Stimulated activated CD4-positive, alpha-beta T cell treated with anti-CD3 and anti-CD28 coated beads, TNF-alpha, amount 100 ng/mL, for 1 hour (primary cell): ENCODE results near the gene GMDS.

Experiments
- DNase-seq, 3 donors: peaks; one replicate each; pipeline ENCODE4 v3.0.0-alpha.2; 2020; ENCODE audit warnings: low read depth in 3 of 3, low spot score in 1 of 3

The GMDS gene

DNA sequence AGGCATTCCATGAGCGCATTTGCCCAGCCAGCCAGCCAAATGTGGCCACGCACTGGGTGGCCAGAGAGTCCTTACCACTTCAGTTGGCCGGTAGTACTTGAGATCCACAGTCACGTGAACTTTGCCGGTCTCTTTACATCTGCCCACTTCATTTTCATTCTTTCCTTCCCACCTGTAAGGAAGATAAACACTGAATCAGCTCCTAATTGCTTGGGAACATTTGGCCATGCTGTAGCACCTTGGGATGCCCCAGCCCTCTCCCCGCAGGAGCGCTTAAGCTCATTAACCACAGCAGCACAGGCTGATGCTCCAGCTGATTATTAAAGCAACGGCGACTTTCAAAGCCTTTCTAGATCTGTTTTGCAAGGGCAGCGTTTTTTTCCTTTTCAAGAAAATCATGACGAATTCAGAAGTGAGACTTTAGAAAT, 519.0 kb downstream of the GMDS start:
- no peak for DNase-seq

DNA sequence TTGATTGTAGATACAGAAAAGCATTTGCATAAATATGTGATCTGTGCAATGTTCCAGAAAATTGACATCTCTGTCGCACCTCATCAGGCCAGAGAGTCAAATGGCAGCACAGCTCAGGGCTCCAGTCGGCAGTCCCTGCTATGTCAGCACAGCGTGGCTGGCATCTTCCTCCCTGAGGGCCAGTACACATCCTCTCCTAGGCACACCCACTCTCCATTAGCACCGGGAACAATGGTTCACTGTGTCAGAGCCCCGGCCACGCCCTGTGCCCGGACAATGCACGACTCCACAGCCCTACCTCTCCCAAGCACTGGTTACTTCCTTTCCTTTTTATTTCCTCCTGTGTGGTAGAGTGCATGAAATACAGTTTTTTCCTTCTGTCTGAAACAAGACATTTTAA, 520.8 kb downstream of the GMDS start:
- DNase-seq, result no peak

DNA sequence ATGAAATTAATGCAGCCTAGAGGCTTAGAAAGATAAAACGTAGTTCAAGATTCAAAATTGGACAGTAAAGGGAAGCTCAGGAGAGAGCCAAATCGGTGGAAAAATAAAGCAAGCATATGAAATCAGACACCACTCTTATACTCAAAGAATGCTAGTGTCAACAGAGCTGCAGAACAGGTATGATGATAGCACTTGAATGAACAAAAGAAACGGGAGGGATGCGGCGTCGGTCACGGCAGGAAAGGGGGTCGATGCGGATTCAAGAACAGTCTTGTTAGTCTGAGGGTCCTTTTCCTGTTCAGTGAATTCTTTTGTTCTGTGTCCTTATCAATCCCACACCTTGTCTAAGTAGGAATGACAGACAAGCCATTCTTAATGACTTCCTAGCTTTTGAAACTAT, 521.3 kb downstream of the GMDS start:
- DNase-seq, result no peak

DNA sequence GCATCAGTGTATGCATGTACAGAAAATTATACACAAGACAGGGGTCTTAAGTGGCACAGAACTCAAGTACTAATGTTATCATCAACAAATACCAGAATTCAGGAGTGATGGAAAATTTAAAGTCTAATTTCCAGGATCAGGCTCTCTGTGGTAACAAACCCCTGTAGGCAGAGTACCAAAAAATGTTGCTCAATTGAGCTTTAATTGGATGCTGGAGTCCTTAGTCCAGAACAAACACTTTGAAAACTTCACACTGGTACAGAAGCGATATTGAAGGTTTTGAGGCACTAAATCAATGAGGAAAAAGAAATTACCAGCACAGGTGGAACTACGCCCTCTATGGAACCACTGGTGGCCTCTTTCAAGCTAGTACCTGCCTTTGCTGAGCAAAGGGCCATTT, 522.6 kb downstream of the GMDS start:
- DNase-seq, result no peak

DNA sequence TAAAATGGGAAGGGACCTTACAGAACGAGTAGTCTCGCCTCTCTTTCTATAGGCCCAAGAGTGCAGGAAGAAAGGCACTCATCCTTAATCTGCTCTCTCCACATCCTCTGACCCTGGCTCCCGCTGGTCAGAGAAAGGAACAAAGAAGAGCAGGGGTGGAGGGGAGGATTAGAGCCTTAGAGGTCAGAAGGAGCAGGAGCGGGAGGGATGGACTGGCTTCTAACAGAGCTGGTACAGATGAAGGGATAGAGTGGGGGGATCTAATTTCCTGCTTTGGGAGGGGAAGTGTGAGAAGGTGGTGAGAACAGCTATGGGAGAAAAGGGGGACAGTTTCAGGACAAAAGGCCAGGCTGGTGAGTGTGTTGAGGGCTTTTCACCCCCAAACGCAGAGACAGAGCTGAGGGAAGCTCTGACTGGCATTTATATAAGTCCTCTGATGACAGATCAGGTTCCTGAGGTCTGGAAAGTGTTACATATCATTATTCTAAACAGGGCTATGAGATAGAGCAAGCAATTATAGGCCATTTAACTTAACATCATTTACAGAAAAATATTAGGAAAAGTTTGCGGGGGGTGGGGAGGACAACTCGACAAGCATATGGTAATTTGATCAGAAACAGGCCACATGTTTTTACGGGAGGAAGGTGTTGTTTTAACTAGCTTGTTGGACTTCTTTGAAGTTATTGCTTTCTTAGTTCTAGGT, 524.6 kb downstream of the GMDS start:
- DNase-seq, result no peak

DNA sequence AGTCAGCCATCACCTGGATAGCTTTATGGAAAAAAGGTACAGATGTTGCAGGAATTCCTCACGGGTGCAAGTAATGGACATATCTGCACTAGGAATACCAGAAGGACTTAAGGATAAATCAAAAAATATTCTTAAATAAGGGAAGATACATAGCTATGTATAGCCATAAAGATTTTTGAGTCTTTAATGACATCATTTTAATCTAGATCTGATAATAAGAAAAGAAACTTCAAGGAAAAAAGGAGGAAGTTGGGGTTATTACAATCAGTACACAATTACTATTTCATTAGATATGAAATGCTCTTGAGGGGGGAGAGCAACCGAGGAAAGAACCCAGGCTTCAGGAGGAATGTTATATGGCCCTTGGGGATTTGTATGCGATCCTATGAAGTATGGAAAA, 525.5 kb downstream of the GMDS start:
- DNase-seq, result no peak

DNA sequence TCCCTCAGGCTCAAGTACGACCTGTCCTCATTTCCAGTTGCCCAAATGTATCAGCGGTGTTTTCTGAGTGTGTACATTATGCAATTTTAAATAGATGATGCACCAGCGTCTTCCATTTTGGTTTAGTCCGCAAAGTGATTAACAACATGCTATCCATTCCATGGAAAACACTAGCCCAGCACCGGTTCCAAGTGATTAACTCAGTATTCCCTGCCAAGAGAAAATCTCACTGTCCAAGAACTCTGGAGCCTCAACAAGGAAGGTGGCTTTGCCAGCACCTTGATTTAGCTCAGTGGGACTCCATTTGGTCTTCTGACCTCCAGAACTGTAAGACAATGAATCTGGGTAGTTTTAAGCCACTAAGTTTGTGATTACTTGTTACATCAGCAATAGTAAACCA, 528.5 kb downstream of the GMDS start:
- DNase-seq, result no peak

DNA sequence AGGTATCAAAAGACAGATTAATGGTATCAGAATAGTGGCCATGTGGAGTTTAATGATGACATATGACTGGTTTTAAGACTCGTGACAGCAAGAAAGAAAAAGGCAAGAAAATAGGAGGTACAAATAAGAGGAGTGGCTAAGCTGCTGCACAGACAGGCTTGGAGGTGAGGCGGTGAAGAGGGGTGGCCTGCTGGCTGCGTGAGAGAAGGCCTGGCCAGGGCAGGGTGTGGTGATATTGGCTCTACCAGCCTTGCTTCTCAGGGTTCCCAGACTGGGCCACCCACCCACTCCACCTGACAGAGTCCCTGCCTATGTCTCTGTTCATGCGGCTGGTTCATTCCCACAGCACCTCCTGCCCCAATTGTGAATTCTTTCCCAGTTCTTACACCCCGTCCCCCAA, 529.0 kb downstream of the GMDS start:
- no peak for DNase-seq

DNA sequence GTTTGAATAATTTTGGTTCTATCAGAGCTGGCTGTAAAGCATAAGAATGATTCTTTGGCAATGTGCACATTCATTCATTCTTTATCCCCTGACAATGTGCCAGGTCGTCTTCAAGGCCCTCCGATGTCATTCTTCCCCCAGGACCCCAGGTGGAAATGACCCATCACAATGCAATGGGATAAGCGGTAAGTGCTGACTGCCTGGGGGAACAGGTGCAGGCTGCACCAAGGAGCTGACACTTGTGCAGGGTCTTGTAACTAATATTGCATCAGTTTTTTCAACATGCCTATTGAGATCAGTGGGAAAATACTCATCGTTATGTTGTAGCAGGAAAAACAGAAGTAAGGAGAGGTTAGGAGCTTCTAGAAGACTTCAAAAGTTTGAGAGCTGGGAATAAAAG, 530.1 kb downstream of the GMDS start:
- DNase-seq, result no peak

DNA sequence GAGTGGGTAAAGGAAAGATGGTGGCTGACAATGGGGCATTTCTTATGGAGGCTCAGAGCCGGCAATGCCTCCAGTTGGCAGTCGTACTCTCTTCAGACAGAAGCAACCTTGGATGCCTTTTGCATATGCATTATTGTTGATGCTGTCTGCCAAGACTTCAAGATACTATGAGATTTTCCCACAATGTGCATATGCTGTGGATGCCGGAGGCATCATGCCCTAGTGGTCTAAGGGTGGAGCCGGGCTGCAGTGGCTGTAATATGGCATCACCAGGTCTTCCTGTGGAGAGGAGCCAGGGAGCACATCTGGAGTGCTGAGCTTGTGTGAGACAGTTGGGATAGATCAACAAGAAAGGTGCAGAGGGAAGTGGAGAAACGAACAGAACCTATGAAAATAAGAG, 530.8 kb downstream of the GMDS start:
- no peak for DNase-seq

DNA sequence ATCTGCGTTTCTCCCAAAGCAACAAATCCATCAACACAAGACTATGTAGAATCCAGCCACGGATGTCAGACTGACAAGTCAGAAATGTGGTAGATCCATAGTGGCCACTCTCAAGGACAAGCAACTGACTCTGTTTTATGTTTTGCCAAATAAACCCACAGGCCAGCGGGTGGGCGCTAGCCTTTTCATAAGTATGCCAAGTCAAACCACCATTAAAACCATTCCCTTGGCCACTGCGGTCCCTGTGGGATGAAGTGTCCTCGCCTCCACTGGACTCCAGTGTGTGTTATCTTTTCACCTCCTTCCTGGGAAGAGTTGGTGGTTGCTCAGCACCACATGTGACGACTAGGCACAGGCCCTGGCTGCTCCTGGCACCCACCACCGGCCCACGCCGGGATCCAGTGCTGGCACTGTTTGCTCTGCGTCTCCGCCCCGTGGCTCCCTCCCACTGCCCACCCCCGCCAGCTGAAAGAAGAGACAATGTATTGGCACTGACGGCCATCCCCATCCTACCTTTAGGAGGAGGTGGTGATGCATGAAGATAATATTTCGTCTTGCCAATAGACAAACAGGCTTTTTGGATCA, 532.3 kb downstream of the GMDS start:
- DNase-seq, result no peak

DNA sequence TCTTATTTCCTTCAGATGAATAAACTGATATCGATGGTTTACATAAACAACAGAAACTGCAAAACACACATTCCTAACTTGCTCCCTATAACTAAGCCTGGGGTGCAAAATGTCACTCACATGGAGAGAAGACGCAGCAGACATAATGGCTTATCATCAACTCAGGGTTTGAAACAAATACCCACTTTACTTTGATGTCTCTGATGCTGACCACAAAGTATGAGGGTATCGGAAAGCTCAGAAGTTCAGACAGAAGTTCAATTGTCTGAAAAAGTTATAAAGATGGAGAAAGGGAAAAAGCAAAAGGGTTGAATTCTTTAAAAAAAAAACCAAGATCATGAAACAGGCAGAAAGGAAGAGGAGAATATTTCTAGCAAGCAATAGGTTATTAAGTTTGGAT, 533.0 kb downstream of the GMDS start:
- DNase-seq, result no peak

DNA sequence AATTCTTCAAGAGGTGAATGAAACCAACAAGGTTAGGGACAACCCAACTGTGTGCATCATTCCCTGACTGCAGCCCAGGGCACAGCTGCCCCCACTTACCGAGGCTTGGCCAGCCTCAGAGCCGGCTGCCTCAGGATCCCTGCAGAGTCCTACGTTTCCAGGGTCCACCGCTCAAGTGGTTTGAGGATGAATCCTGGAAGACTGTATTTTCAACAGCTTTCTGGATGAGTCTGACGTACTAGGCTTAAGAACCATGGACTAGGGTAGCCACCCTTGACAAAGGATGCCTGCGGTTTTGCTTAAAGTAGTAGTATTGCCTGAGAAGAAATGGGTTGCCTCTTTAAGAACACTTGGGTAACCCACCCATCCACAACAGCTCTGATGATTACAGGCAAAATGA, 534.3 kb downstream of the GMDS start:
- DNase-seq, result no peak

DNA sequence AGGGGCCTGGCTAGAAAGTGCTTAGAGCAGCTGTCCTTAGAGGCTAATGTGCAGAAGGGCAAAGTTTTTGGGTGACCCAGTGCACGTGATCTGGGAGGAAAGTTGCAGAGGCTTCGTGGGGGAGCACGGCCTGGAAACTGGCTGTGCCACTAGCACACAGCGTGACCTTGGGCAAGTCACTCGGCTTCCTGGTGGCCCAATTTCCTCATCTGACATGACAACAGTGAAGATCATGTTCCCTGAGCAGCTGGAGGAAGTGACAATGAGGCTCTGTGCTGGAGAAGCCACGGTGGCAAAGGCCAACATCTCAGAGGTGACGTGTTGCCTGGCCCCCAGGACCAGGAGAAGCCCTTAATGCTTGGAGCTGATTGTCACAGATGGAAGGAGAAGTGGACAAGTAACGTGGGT, 536.2 kb downstream of the GMDS start:
- DNase-seq, result no peak

DNA sequence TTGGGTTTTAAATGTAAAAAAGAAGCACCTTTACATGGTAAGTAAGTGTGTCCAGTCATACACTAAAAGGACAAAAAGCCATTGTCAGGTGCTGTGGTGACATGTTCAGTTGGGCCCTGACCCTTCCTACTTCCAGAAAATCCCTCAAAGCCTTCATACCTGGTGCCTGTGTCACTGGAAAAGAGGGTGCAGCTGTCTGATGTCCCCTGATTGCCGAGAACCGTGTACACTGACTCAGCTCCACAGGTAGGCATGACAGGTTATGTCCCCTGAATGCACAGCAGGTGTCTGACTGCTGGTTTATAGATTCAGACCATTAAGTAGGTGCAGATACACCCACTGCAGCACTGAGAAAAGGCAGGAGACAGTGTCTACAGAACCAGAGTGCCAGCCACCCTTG, 536.6 kb downstream of the GMDS start:
- DNase-seq, result no peak

DNA sequence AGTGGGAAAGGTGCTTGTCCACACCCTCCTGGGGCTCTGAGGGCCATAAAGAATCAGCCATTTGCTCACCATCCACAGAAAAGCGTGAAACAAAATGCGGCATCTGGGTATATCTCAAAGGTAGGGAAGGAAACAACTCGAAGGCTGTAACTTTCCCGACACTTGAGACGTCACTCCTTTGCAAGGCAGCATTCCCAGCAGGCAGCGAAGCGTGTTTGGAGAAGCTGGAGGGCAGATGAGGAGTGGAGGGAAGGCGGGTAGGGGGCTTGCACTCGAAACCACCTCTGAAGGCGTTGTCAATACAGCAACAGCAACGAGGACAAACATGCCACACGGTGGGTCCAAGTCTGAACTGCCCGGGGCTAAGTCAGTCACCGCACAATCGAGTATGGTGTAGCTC, 537.3 kb downstream of the GMDS start:
- DNase-seq, result no peak

DNA sequence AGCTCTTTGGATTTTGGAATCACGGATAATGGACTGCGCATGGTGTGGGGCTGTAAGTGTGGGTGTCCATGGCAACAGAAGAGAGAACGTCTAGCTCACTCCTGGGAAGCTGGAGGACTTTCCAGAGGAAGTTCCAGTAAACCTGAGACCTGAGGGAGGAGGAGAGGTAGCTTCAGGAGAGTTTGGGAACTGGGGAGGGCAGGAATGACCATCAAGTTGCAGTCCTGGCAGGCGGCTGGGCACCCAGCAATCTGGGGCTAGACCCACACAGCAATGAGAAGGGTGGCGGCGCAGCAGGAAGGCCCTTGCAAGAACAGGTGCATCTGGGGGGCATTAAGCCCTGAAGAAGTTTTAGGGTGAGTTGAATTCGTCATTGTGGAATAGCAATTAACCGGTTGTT, 539.8 kb downstream of the GMDS start:
- DNase-seq, result no peak

DNA sequence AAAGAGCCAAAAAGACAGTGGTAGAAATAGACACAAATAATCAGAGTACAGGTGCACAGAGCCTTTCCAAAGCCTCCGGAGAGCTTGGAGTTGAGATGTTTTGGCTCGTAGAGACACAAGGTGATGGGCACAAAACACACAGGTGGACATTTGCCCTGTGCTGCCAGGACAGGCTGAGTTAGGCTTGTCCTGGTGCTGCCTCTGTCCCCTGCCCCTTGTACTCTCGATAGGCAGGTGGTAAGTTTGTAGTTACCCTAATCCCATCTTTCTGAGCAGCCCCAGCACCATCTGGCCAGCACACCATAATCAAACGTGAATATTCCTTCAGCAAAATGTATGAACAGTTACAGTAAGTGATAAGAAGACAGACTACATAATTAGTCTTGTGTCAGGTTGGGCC, 540.2 kb downstream of the GMDS start:
- no peak for DNase-seq

DNA sequence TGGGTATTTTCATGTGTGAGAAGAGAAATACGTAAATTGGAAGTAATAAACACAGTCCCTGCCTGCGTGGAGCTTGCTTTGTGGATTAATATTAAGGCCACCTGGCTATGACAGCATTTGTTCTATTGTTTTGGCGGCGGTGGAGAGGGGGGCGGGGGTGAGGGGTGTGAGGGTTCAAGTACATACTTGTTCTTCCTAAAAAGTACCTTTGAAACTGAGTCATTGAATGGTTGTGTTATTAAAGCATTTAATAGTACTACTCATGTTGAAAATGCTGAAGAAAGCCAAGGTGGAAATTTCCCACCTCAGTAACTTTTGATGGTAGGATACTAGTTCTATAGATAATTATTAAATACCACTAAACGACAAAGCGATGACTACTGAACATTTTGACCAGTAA, 540.7 kb downstream of the GMDS start:
- DNase-seq, result no peak

DNA sequence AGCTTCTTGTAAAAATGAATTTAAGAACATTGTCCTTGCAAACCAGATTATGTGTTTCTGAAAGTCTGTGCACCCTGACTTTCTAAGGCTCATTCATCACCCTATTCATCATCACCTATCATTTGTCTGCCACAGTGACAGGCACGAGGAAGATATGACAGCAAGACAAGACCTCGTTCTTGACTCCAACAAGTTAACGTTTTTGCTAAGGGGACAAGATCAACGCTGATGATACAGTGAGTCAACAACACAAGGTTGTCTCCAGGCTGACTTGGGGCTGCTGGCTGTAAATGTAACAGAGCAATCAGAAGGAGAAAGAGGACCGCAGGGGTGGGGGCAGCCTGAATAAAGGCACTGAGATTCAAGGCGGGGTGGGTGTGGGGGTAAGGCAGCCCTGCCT, 541.5 kb downstream of the GMDS start:
- no peak for DNase-seq

DNA sequence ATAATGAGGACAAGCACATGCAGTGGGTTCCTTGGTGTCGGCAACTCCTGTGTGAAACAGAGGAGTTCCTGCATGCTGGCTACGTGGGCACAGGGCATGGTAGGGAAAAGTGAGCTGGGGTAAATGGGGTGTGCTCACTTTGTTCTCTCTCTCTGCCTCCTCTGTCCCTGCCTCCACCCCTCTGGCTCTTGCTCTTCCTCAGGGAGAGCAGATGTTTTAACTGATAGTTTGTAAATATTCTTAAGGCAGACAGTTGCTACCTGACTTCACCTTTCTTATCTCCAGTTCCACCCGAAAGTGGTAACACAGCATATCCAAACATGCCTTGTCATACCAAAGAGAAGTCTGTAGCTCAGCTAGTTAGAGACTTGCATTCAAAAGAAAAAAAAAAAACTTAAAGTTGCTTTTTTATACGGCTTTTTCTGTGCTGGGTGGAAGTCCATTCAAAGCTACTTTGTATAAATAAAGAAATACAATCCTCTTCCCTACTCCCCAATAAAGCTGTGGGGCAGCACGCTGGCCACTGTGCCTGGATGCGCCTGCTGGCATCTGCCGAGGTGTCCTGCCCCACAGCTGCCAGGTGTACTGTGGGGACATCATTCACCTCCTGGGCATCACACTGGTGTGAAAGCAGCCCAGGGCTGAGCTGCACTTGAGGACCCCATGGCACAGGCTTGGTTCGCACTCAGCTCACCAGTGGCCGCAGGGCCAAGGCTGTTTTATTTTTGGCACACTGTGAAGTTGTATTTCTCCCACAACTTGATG, 542.1 kb downstream of the GMDS start:
- DNase-seq, result no peak

DNA sequence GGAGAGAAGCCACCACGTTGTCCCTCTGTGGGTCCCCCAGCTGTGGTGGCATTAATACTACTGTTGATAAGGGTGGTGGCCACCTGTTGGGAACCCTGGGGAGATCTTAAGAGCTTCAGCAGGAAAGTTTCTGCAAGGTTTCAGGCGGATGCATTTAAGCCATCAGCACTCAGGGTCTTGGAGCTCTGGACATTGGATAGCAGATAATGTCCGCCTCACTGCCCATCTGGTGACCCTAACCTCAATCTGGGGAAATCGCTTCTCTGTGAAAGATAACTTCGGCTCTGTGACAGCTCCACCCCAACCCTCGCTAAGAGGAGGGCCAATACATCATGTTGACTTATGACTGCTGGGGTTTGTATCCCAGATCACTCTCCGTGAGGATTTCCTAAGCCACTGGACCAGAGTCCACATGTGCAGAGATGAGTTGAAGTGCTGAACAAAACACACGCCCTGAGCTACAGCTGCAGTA, 542.8 kb downstream of the GMDS start:
- no peak for DNase-seq
